ENCODE results near the gene DECR2. TPM values are rescaled to one million over a fixed set of nuclear protein-coding genes. Genes with fewer than 3 reads are reported as not detected.

Gene DECR2
- total and polyA plus RNA-seq, 9 of the 15 experiments (the other 6 are each of a cell fraction or from before 2014, with no cell fraction given): 1.0 to 31.9 (median 10.3) TPM

- no peak for TF ChIP-seq PBX2 (CRISPR knock-in tag; IDR thresholded peaks at IDR 0.05; ENCODE audit: low read depth)
- no peak for TF ChIP-seq PBX2 (tag; conservative IDR thresholded peaks at IDR 0.05; ENCODE audit: low read depth)
- TF ChIP-seq ZNF561 (CRISPR knock-in tag; conservative IDR thresholded peaks at IDR 0.05): 0 out of 2 replicates have a peak, but pooled peaks have one; percentile 61
- no peak for TF ChIP-seq SREBF1 (IDR thresholded peaks at IDR 0.05; ENCODE audit: borderline replicate concordance, low read depth, low read length)
- no peak for TF ChIP-seq NCOA2 (IDR thresholded peaks at IDR 0.05; ENCODE audit: partially characterized antibody in 2 of 2)
- no peak for TF ChIP-seq MECOM (CRISPR knock-in tag; IDR thresholded peaks at IDR 0.05)
- TF ChIP-seq NR0B1 (IDR thresholded peaks at IDR 0.05; ENCODE audit: partially characterized antibody): no peak
- peak; percentile 84 for TF ChIP-seq NKRF (IDR thresholded peaks at IDR 0.05; ENCODE audit: borderline replicate concordance)
- no peak for TF ChIP-seq EP300 (IDR thresholded peaks at IDR 0.05; ENCODE audit: low read length)
- no peak for TF ChIP-seq ELK1 (CRISPR knock-in tag; IDR thresholded peaks at IDR 0.05)
- TF ChIP-seq SFPQ (IDR thresholded peaks at IDR 0.05; ENCODE audit: low read depth, low read length): no peak
- TF ChIP-seq ZNF655 (CRISPR knock-in tag; IDR thresholded peaks at IDR 0.05): no peak
- TF ChIP-seq ZSCAN32 (CRISPR knock-in tag; IDR thresholded peaks at IDR 0.05): no peak
These were observed at the start of gene DECR2 (continued) for GRCh38 chr16:401468-402348.

Measured in K562 (cell line).